GM12873 (cell line): Measurements from ENCODE around the gene DAB2IP.

Source experiments
- TF ChIP-seq, protein P1 (sequence below): IDR thresholded peaks from 2 replicates; pipeline ENCODE4 v1.5.1; 2012; ENCODE audit warnings: low read depth, mild to moderate bottlenecking, moderate library complexity, low read length, control low read depth; ENCODE audit not compliant: insufficient read depth; ENCODE audit errors: missing control alignments

DAB2IP gene

DNA sequence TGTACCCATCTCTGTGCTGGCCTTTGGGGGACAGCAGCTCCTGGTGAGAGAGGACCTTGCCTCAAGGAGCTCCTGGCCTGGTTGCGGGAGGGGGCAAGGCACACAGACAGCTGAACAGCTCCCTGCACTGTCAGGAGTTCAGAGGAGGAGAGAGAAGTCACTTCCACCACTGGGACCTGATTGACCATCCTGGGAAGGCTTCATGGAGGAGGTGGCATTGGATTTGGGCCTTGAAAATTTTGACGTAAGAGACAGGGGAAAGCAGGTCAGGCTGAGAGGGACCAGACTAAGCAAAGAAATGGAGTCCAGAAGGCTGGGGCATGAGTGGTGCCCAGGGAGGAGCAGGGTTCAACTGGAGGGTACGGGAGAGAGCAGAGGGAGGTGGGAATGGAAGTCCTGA lies 20.3 kb upstream of the DAB2IP start:
- TF ChIP-seq, protein P1, sequence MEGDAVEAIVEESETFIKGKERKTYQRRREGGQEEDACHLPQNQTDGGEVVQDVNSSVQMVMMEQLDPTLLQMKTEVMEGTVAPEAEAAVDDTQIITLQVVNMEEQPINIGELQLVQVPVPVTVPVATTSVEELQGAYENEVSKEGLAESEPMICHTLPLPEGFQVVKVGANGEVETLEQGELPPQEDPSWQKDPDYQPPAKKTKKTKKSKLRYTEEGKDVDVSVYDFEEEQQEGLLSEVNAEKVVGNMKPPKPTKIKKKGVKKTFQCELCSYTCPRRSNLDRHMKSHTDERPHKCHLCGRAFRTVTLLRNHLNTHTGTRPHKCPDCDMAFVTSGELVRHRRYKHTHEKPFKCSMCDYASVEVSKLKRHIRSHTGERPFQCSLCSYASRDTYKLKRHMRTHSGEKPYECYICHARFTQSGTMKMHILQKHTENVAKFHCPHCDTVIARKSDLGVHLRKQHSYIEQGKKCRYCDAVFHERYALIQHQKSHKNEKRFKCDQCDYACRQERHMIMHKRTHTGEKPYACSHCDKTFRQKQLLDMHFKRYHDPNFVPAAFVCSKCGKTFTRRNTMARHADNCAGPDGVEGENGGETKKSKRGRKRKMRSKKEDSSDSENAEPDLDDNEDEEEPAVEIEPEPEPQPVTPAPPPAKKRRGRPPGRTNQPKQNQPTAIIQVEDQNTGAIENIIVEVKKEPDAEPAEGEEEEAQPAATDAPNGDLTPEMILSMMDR = no peak

DNA sequence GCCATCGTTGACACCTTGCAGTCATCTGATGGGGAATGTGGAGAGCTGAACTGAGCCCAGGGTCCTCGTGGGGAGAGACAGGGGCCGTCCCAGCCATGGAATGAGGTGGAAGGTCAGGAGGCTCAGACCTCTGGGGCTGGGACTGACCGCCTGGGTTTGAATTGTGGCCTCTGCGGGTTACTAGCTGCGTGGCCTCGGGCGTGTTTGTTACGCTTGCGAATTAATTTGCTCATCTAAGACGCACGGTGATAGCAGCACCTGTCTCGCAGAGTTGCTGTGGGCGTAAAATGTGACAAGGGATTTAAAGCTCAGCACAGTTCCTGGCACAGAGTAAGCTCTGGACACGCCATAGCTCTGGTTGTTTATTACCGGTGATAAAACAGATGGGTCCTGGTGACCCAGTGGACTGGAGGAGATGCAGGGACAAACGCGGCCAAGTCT lies 19.4 kb upstream of the DAB2IP start:
- TF ChIP-seq, protein P1 = no peak

DNA sequence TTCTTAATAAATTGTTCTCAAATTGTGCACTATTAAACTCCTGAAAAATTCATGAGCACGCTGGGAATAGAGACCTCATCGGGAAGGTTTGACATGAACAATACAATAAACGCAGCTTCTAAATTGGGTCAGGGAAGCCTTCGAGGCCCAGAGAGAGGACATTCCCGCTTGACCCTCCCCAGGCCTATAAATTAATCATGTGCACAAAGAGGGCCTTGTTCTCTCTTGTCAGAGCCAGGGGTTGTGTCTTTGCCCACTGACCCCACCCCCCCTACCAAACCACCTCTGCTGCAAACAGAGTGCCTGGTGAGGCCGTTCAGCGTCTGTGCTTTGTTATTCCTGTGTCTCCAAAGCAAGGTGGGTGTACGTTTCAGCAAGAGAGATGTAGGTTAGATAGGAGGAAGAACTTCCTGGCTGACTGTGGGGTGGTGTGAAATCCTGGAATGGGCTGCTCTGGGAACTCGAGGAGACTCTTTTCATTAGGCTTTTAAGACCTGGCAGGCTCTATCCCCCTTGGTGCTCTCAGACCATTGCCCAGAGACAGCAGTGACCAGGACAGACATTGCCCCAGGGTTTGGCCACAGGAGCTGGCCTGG lies 18.2 kb upstream of the DAB2IP start:
- TF ChIP-seq, protein P1 = no peak

DNA sequence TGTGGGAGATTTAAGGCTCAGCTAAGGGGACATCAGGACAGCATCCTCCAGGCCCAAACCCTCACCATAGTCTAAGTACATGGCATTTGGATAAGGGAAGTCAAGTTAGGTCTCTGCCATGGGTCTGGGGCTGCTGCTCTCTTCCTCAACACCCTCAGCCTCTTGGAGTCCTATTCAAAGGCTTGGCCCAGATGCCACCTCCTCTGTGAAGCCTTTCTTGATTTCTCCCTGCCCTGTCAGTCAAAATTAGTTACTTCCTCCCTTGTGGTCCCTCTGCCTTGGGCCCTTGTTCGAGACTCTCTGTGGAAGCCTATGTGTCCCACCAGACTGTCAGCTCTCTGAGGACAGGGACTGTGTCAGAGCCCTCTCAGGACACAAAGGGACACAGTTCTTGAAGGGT lies 17.7 kb upstream of the DAB2IP start:
- TF ChIP-seq, protein P1 = no peak

DNA sequence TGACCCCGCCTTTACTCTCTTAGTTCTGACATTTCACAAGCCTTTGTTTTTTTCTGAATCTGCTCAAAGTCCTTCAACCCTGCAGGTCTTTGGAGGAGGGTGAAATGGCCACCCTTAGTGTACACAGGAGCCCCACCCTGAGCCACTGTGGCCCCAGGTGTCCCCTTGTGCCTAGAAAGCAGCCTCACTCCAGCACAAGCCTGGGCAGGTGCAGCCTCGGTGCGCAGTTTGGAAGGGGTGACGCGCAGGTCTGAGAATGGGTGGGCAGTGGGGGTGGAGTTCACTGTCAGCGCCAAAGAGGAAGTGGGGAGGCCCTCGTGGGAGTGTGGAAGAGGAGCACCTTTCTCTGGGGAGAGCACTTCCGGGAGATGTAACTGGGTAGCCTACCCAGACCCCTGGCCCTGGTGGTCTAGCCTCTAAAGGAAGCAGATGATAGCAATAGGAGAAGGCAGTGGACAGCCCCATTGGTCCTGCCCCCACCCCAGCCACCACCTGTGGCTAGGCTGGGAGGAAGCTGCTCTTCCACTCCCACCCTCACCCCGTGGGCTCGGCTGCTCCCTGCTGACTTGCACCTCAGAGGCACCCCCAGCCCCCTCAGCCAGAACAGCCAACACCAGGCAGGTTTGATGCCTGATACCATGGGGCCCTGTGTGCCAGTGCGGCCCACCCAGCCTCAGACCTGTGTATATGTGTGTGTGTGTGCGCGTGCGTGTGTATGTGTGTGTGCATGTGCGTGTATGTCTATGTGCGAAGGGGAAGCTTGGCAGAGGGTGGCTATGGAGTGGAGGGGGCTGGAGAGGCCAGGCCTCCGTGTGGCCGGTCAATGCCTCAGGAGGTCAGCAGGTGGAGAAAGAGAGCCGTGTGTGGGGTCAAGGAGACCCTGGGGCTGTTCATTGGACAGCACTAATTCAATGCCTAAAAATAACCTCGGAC lies 16.8 kb upstream of the DAB2IP start:
- TF ChIP-seq, protein P1 = peak; percentile 55

DNA sequence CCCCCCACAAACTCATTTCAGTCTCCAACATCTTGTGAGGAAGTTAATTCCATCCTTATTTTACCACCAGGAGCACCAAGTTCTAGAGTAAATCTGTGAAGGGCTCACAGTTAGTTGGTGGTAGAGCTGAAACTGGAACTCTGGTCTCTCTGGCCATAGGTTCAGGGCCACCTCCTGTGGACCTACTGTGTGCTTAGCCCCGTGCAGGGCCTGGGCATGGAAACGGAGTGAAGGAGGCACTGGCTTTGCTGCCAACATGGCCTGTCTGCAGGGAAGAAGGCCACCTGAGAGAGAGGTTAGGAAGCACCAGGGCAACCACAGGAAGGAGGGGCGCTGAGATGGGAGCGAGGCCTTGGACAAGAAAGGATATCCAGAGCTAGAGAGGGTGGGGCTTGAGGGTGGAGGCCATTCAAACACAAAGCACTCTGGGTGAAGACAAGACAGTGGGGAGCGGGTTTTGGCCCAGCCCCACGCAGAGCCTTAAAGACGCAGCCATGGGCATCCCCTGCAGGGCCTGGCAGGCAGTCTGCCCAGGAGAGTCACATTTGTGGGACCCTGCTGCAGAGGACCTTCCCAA lies 16.0 kb upstream of the DAB2IP start:
- TF ChIP-seq, protein P1 = no peak

DNA sequence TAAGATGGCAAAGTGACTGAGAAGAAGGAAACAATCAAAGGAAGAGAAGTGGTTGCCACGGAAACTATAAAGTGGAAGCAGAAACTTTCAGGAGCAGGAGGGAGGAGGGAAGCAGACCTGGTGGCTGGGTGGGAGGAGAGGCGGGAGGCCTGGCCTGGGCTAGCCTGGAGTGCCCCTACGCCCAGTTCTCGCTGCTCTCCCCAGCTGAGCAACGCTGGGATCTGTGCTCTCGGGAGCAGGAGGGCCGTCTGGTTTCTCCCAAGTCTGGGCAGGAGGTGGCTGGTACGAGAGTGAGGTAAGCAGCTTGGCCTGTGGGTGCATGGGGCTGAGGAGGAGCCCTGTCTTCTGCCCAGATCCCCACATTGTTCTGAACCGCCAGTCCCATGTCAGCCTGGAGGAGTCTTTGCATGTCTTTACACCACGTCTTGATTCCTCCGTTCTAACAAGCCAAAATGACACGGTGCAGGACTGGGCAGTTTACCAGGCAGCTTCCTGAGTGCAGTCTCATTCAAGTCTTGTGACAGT lies 15.0 kb upstream of the DAB2IP start:
- TF ChIP-seq, protein P1 = no peak
